Astrocyte (in vitro differentiated cells and primary cell): ENCODE measurements around the gene ELFN2.

Source experiments
- CTCF ChIP-seq: IDR thresholded peaks from 2 replicates; pipeline ENCODE4 v1.5.1; 2011; ENCODE audit warnings: low read depth, mild to moderate bottlenecking, inconsistent platforms, low read length, moderate library complexity; ENCODE audit not compliant: insufficient read depth
- EZH2 ChIP-seq: IDR thresholded peaks from 2 replicates; pipeline ENCODE4 v1.6.1; 2012; ENCODE audit warnings: mild to moderate bottlenecking, low read length, inconsistent platforms; ENCODE audit not compliant: insufficient read depth

- TF ChIP-seq CTCF = no peak
- TF ChIP-seq EZH2 = no peak
Observed at GRCh38 chr22:37417264-37417663, 10.0 kb downstream of the ELFN2 start.
